IPS-18c (cell line): ENCODE data around the gene TTC28.

ENCODE experiments used
- H3K4me3 ChIP-seq: 2 replicates; pipeline ENCODE4 v1.7.0; 2013; ENCODE audit warnings: low read depth, mild to moderate bottlenecking, low read length, moderate library complexity; ENCODE audit not compliant: insufficient read depth
- H3K9me3 ChIP-seq: one replicate; pipeline ENCODE4 v1.6.1; 2013; ENCODE audit warnings: mild to moderate bottlenecking, low read length, moderate library complexity; ENCODE audit not compliant: control insufficient read depth, insufficient read depth

TTC28 gene

DNA sequence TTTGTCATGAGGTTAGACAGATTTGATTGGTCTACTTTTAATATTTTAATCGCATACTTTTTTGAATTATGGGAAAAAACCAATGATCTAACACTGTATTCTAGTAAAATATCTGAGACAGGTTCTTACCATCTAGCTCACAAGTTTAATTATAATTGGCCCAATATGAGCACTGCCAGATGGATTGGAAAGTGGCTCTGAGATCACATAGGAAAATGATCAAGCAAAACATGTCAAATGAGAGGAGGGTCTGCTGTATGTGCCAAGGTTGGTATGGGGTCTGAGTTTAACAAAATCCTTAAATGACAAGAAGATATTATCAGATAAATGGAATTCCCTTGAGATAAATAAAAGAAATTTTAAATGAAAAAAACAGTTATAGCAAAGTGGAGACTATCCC is 264.7 kb downstream of the TTC28 start:
- H3K9me3 ChIP-seq = no peaks in the 10 kb centered on the region

DNA sequence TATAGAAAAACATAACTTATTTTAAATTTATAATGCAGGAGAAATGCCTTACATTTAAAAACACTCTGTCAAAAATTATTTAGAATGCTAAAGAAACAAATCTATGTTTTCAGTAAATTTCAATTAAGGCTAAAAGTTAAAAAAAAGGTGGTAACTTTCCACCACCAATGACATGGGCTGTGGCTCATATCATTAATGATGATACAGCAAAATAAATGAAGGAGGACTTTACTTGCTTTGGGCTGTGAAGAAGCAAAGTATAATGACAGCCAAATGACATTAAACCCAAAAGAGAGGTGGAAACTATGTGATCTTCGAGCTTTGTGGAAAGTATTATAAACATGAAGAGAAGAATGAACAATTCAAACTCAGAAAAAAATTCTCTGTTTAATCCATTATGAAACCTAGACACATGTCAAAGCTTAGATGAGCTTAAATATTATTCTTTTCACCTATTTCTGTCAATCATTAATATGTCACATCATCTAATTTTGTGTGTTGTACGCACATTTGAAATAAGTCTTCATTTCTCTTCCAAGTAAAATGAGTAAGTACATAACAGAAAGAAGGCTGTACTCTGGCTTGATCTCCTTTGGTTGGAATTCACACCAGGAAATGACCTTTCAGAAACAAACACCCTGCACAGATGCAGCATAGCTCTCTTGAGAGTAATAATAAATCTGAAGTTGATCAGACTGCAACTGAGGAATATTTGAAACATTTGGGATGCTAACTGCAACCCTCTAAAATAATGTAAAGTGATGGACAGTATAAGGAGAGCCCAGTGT is 265.8 kb downstream of the TTC28 start:
- no peaks in the 10 kb centered on the region for H3K9me3 ChIP-seq
- H3K4me3 ChIP-seq = no peak overlapping the region

More for the DNA sequence above, 264.7 kb downstream of the TTC28 start:
- H3K4me3 ChIP-seq = no peak overlapping the region

DNA sequence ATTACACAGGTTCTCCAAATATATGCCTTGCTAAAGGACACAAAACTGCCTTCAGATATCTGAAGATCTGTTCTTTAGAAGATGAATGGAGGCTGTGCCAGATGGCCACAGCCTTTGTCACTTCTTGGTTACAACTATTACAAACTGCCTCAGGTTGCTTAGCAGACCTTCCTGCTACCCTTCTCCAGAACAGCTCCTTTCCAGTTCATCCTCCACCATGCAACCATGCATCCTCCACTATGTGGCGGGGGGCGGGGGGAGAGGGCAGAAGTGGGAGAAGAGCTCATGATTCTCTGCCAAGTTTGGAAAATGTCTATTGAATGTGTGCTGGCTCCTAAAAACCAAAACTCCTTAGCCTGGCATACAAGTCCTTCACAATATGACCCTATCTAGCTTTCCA is 267.5 kb downstream of the TTC28 start:
- Histone ChIP-seq H3K9me3 (no peaks in the 10 kb centered on the region), H3K4me3 (no peak overlapping the region)

DNA sequence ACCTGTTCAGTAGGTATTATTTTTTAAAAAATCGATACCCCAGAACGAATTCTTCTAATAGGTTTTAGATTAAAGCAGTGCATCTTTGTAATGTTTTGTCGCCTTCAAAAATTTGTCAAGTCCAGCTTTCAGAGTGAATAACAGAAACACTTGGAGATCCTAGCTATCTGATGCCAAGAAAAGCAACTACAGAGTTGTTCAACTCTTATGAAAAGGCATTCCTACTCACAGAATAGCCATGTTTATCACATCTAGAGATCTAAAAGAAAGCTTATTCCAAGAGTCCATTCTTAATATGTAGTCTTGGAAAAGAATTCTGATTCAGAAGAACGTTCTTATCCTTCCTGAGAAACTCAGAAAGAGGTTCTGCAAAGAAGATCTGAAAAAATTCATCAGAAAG is 268.5 kb downstream of the TTC28 start:
- Histone ChIP-seq H3K4me3 (no peak overlapping the region), H3K9me3 (no peaks in the 10 kb centered on the region)

DNA sequence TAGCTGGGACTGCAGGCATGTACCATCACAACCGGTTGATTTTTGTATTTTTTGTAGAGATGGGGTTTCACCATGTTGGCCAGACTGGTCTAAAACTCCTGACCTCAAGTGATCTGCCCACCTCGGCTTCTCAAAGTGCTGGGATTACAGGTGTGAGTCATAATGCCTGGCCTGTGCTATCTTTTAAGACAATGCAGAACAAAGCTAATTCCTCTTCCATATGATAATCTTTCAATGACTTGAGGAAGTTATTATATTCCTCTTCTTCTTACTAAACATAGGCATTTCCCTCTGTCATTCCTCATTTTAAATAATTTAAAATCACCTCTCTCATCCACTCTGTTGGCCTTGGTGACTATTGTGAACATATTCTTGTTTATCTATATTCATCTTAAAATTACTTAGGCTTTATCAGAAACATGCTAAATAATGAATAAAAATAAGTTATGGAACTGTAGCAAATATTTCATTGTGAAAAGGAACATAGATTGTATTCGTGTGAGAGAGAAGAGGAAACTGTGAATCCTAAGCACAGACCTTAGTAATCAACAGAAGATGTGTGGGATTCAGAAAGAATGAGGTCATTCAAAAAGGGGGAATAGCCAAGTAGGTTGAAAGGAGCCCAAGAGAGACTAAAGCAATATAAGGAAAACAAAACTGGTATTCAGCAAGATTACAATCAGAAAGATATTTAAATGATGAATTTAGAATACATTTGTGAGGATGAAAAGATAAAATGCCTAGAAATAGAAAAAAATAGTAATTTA is 269.4 kb downstream of the TTC28 start:
- Histone ChIP-seq H3K4me3 (no peak overlapping the region), H3K9me3 (peaks cover 3% of the 10 kb centered on the region)

DNA sequence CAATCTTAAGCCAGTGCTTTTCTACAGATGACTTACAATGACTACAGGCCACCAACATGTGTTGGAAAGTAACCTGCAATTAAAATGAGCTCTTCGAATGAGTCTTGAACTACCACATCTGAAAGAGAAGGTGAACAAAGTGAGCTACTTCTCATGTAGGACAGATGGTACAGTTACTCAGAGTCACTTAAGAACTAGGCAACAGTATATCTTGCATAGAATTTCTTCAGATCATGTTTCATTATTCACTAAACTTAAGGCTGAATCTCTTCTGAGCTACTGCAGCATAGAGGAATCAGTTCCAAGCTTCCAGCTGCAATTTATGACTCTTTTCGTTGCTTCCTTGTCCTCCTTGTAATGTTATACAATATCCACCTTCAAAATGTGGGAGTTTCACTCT is 270.9 kb downstream of the TTC28 start:
- peaks cover 3% of the 10 kb centered on the region for H3K9me3 ChIP-seq
- H3K4me3 ChIP-seq = no peak overlapping the region

DNA sequence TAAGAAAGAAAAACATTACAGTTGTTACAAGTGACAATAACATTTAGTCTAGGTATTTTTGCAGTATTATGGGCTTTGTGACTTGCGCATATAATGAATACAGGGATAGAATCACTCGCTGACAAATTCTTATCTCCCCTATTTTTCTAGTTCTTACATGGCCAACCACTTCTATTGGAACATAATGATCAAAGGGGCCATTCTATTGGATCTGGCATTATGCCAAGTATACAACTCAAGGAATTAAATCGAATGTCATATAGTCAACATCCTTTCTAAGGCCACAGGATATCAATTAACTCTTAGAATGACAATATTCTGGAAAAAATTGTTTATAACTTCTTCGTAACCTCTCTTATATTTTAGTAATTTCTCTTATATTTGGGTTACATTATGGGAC is 272.0 kb downstream of the TTC28 start:
- Histone ChIP-seq H3K4me3 (no peak overlapping the region), H3K9me3 (peaks cover 3% of the 10 kb centered on the region)

DNA sequence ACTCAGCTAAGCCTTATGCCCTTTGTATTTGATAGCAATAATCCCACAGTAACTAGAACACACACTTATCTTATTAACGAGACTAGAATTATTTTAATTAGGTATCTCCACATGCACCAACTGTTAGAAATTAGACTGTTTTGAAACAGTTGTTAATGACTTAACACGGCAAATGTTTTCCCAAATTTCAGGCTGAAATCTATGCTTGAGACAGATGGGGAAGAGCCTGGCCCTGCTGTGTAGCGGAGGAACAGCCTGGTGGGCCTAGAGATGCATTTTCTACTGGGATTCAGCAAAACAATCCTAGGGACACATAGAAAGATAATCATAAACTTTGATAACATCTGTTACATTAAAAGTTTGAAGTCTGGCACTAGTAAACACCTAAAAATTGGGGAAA is 273.4 kb downstream of the TTC28 start:
- peaks cover 3% of the 10 kb centered on the region for H3K9me3 ChIP-seq
- H3K4me3 ChIP-seq = no peak overlapping the region

DNA sequence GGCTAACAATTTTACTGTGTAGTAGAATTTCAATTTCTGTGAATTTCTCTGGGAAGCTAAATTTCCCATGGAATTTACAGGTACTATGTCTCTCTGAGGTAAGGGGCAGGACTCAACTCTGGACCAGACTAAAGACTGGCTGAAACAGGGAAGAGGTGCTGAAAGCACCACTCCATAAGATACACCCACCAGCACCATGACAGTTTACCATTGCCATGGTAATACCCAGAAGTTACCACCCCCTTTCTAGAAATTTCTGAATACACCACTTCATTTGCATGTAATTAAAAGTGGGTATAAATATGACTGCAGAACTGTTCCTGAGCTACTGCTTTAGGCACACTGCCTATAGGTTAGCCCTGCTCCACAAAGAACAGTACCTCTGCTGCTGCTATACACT is 274.1 kb downstream of the TTC28 start:
- H3K4me3 ChIP-seq = no peak overlapping the region

DNA sequence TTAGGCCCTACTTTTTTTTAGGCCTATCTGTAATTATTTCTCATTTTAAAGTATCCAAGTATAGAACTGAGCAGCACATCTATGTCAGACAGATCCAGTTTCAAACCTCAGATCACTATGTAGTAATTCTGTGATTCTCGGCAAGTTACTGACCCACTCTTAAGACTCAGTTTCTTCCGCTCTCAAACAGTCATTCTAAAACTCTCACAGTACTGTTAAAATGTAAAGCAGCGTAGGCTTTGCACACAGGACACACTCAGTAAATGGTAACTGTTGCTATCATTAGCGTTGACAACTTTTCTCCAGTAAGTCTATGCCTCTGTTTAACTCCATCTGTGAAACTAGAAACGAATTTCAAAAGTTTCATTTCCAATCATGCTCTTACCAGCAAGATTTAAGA is 277.1 kb downstream of the TTC28 start:
- peaks cover 3% of the 10 kb centered on the region for H3K9me3 ChIP-seq
- H3K4me3 ChIP-seq = no peak overlapping the region

More for the DNA sequence above, 274.1 kb downstream of the TTC28 start:
- H3K9me3 ChIP-seq = peaks cover 3% of the 10 kb centered on the region

DNA sequence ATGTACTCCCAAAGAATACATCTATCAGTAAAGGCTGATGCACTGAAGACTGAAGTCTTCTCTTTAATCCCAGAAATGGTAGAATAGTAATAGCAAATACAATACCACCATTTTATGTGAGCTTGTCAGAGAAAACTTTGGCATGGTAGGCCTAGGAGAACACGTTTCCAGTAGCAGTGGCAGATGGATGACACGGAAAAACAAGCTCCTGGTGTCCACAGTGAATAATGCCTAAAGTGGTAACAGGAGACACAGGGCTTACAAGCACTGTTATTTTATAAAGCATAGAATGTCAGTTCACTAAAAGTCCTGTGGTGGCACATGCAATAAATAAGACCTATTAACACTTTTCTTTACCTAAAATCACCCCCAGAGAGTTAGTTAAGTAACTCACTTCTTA is 277.6 kb downstream of the TTC28 start:
- Histone ChIP-seq H3K4me3 (no peak overlapping the region), H3K9me3 (peaks cover 3% of the 10 kb centered on the region)

DNA sequence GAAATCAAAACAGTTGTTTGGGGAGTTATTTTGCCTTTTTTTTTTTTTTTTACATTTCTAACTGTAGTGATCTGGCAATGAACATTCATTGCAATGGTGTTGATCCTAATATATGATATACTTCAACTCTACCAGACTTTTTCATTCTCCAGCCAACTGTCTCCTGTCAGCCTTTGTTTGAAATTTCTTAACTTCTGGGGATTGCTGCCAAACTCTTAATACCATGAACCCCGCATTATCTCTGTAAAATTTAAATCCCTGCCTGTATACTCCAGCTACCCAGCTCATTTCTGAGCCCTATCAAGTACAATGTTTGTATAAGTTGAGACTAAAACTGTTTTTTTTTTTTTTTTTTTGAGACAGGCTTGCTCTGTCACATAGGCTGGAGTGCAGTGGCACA is 280.7 kb downstream of the TTC28 start:
- H3K9me3 ChIP-seq = no peaks in the 10 kb centered on the region
- H3K4me3 ChIP-seq = no peak overlapping the region

DNA sequence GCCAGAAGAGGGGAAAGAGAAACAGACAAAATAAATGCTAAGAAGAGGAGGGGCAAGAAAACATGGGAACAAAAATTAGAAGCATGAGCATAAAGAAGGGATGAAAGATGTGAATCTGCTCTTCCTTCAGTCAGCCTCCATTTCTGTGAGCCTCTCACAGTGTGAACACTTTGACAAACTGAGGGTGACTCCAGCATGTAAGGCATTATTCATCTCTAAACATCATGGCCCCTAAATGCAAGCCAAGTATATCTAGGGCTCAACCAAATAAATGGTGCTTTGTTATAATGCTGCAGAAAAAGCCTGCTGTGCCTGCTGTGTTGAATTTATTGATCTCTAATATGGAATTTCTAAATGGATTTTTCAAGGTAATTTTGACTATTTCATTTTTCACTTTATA is 281.3 kb downstream of the TTC28 start:
- H3K4me3 ChIP-seq = no peak overlapping the region
- H3K9me3 ChIP-seq = no peaks in the 10 kb centered on the region

DNA sequence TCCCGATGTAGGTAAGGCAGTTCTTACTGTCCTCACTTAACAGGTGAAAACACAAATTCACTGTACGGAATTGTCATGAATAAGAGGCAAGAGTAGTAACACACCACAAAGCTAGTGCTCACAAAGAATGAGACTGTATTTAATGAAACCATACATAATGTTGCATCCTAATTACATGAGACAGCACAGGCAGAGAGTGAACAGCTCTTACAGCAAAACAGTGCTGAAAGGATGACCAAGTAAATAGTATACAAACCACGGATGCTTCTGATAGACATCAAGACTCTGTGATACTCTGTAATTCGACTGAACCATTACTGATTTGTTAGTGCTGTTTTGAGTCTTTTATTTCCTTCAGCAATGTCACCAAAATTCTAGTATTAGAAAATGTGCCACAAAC is 282.3 kb downstream of the TTC28 start:
- Histone ChIP-seq H3K9me3 (peaks cover 4% of the 10 kb centered on the region), H3K4me3 (no peak overlapping the region)

DNA sequence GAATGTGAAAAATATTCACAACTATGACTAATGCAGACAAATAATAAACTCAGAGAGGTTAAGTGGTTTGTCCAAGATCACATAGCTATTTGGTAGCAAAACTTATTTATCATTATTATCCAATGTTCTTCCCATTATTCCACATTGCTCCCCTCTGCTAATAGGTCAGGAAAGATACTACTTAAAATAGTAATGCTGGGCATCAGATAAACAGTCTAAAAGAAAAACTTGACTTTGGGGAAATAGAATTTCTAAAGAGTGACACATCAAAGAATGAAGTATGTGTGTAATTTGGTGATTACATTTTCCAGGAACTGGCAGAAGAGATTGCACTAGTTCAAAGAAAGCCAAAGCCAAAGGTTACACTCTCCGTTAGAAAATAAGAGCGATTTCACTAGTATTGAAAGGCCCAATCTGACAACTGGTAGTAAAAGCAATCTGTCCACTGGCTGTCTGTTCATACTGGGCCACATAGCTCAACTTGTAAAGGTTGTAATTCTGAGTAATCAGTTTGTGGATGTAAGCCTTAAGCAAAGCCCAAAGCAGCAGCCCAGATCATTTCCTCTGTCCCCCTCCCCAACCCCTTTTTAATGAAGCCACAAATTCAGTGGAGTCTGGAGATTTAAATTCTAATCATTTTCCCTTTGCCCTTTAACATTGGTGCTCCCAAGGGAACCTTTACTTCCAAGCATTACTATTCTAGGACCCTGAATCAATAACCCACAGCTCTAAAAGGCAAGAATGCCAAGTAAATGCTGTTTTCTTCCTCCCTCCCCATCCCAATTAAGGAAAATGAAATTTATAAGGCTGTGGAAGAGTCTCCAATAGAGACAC is 283.5 kb downstream of the TTC28 start:
- peaks cover 4% of the 10 kb centered on the region for H3K9me3 ChIP-seq
- no peak overlapping the region for H3K4me3 ChIP-seq

DNA sequence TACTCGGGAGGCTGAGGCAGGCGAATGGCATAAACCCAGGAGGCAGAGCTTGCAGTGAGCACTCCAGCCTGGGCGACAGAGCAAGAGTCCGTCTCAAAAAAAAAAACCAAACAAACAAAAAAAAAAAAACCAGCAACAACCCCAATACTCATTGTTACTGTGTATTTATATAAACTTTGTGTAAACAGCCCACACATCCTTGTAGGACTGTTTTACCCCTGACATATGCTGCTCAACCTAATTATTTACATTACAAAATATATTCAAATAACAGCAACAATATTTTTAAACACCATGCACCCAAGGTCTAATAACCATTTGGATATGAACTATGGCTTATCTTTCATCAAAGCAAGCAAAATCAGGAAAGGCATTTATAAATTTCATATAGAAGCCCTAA is 284.1 kb downstream of the TTC28 start:
- H3K9me3 ChIP-seq = peaks cover 4% of the 10 kb centered on the region
- H3K4me3 ChIP-seq = no peak overlapping the region

DNA sequence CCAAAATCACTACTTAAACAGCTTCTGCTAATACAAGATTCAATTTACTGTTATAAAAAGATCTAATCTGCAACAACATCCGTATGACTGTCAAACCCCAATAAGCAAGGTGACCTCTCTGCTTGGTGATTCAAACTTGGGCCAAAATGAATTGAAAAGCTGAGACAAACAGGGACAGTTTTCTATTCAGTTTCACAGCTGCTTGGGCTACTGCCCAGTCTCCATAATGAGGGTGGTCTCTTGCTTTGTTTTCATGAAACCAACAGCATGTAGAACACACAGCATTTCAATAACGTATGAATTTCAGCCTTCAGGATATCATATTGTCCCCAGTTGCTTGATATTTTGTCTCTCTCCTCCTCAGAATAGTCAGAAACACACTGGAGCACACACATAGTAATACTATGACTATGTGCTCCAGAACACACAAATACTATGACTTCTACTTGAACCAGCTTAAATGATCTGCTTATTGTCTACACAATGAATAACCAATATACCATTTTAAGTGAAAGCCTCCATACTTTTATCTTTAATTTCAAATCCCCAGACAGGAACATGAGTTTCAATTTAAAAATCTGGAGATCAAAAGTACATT is 285.0 kb downstream of the TTC28 start:
- Histone ChIP-seq H3K9me3 (peaks cover 4% of the 10 kb centered on the region), H3K4me3 (no peak overlapping the region)
